ENCODE results near the gene KLF15. TPM values are rescaled to one million over a fixed set of nuclear protein-coding genes. Genes with fewer than 3 reads are reported as not detected.

Gene KLF15
- total and polyA plus RNA-seq, 2 of the 8 experiments (the other 6 are each of a cell fraction or from before 2014, with no cell fraction given): 15.7 to 19.5 TPM

GRCh38 chr3:126364731-126365301 lies 7.6 kb upstream of the KLF15 start (continued):
- TF ChIP-seq ATF2 (IDR thresholded peaks at IDR 0.05; ENCODE audit: low read length) (no peak), JUN (IDR thresholded peaks at IDR 0.05; ENCODE audit: low read depth, low read length) (no peak)

Measured in H1 (cell line).